HG02943 (cell line): ENCODE measurements around the gene SCN11A.
A peak's percentile ranks its signal among the peaks of the same experiment; 100 is the strongest.
"Not testable (repeated sequence)": the region's sequence is repeated elsewhere in the genome, so short reads cannot be mapped to it uniquely, and the experiment has no call there.

Source experiments
- ATAC-seq: cut with Tn5 transposase; IDR thresholded peaks from one replicate; pipeline ENCODE4 v1.9.1; 2021; ENCODE audit warnings: mild to moderate bottlenecking, low read depth, moderate library complexity; ENCODE audit not compliant: unreplicated experiment

The SCN11A gene

GRCh38 chr3:39067286-39067685 lies 15.5 kb upstream of the SCN11A start:
- no peak for ATAC-seq

- ATAC-seq = peak; percentile 96
Measured at GRCh38 chr3:39065197-39065596, 13.5 kb upstream of the SCN11A start.

- no peak for ATAC-seq
Measured at GRCh38 chr3:39064646-39065045, 12.9 kb upstream of the SCN11A start.

- no peak for ATAC-seq
Measured at GRCh38 chr3:39063143-39063542, 11.4 kb upstream of the SCN11A start.

GRCh38 chr3:39062180-39062579 lies 10.4 kb upstream of the SCN11A start:
- ATAC-seq = no peak

GRCh38 chr3:39061228-39061627 lies 9.5 kb upstream of the SCN11A start:
- not testable (repeated sequence) for ATAC-seq

GRCh38 chr3:39056151-39056550 lies 4.4 kb upstream of the SCN11A start:
- ATAC-seq = no peak

- ATAC-seq = no peak
Measured at GRCh38 chr3:39053696-39054095, 2.0 kb upstream of the SCN11A start.

- no peak for ATAC-seq
Measured at GRCh38 chr3:39052583-39052982, 839 bp upstream of the SCN11A start.

GRCh38 chr3:39050029-39050428 lies 1.7 kb downstream of the SCN11A start:
- ATAC-seq = no peak

GRCh38 chr3:39038165-39038564 lies 13.6 kb downstream of the SCN11A start:
- no peak for ATAC-seq

- ATAC-seq = no peak
Measured at GRCh38 chr3:39029556-39029955, 22.2 kb downstream of the SCN11A start.

- ATAC-seq = no peak
Measured at GRCh38 chr3:39028546-39028945, 23.2 kb downstream of the SCN11A start.

GRCh38 chr3:39025222-39025970 lies 26.3 kb downstream of the SCN11A start:
- no peak for ATAC-seq

GRCh38 chr3:39024497-39024896 lies 27.2 kb downstream of the SCN11A start:
- ATAC-seq = no peak

- no peak for ATAC-seq
Measured at GRCh38 chr3:39022286-39022630, 29.5 kb downstream of the SCN11A start.

- no peak for ATAC-seq
Measured at GRCh38 chr3:39021465-39022285, 30.1 kb downstream of the SCN11A start.

GRCh38 chr3:39021029-39021428 lies 30.7 kb downstream of the SCN11A start:
- ATAC-seq = no peak

- ATAC-seq = no peak
Measured at GRCh38 chr3:39019299-39019698, 32.4 kb downstream of the SCN11A start.

- ATAC-seq = no peak
Measured at GRCh38 chr3:39015418-39015817, 36.3 kb downstream of the SCN11A start.

GRCh38 chr3:39013921-39014509 lies 37.7 kb downstream of the SCN11A start:
- no peak for ATAC-seq

GRCh38 chr3:39013289-39013688 lies 38.5 kb downstream of the SCN11A start:
- no peak for ATAC-seq
